HG03135 (cell line): ENCODE results near the gene ATRAID.
"Not testable (repeated sequence)": the region's sequence is repeated elsewhere in the genome, so short reads cannot be mapped to it uniquely, and the experiment has no call there.

Source experiments
- ATAC-seq: cut with Tn5 transposase; IDR thresholded peaks from one replicate; pipeline ENCODE4 v1.9.1; 2021; ENCODE audit warnings: mild to moderate bottlenecking, moderate library complexity; ENCODE audit not compliant: unreplicated experiment

The ATRAID gene

GRCh38 chr2:27191070-27191829 is 20.6 kb upstream of the ATRAID start:
- no peak for ATAC-seq

GRCh38 chr2:27194538-27195354 is 17.1 kb upstream of the ATRAID start:
- no peak for ATAC-seq

GRCh38 chr2:27195799-27196198 is 16.0 kb upstream of the ATRAID start:
- not testable (repeated sequence) for ATAC-seq

- not testable (repeated sequence) for ATAC-seq
Observed at GRCh38 chr2:27198068-27198467, 13.8 kb upstream of the ATRAID start.

- ATAC-seq: no peak
Observed at GRCh38 chr2:27198627-27199026, 13.2 kb upstream of the ATRAID start.

- no peak for ATAC-seq
Observed at GRCh38 chr2:27199241-27199640, 12.6 kb upstream of the ATRAID start.

GRCh38 chr2:27201675-27202074 is 10.2 kb upstream of the ATRAID start:
- no peak for ATAC-seq

GRCh38 chr2:27202854-27203253 is 9.0 kb upstream of the ATRAID start:
- no peak for ATAC-seq

- no peak for ATAC-seq
Observed at GRCh38 chr2:27203741-27204140, 8.1 kb upstream of the ATRAID start.

GRCh38 chr2:27204566-27204965 is 7.3 kb upstream of the ATRAID start:
- ATAC-seq: no peak

GRCh38 chr2:27205206-27205605 is 6.6 kb upstream of the ATRAID start:
- no peak for ATAC-seq

GRCh38 chr2:27206346-27206745 is 5.5 kb upstream of the ATRAID start:
- ATAC-seq: no peak

GRCh38 chr2:27208486-27209050 is 3.3 kb upstream of the ATRAID start:
- ATAC-seq: no peak

GRCh38 chr2:27209621-27210401 is 2.0 kb upstream of the ATRAID start:
- no peak for ATAC-seq

- peak; percentile 20 for ATAC-seq
Observed at GRCh38 chr2:27211241-27211942, 449 bp upstream of the ATRAID start.

- ATAC-seq: peak; percentile 11
Observed at GRCh38 chr2:27212626-27213471, 1.0 kb downstream of the ATRAID start.

GRCh38 chr2:27214941-27215340 is 3.1 kb downstream of the ATRAID start:
- no peak for ATAC-seq

GRCh38 chr2:27216416-27217137 is 4.7 kb downstream of the ATRAID start:
- ATAC-seq: no peak
